WERI-Rb-1 (cell line): ENCODE measurements around the gene KNDC1.
"Not testable (repeated sequence)": the region's sequence is repeated elsewhere in the genome, so short reads cannot be mapped to it uniquely, and the experiment has no call there.

Source experiments
- DNase-seq: peaks from one replicate; pipeline ENCODE4 v3.0.0-alpha.2; 2020
- H3K27ac ChIP-seq: fragments of 250-450 bp; sonication (Bioruptor Pico); 2 replicates; pipeline ENCODE4 v1.5.1; 2020; ENCODE audit warnings: mild to moderate bottlenecking, moderate library complexity
- H3K27me3 ChIP-seq: fragments of 250-450 bp; sonication (Bioruptor Pico); 2 replicates; pipeline ENCODE4 v1.5.1; 2021; ENCODE audit warnings: mild to moderate bottlenecking, low read depth, moderate library complexity; ENCODE audit not compliant: insufficient read depth, severe bottlenecking
- H3K36me3 ChIP-seq: fragments of 250-450 bp; sonication (Bioruptor Pico); 2 replicates; pipeline ENCODE4 v1.5.1; 2020; ENCODE audit warnings: mild to moderate bottlenecking, moderate library complexity
- H3K4me3 ChIP-seq: 2 replicates; pipeline ENCODE4 v1.5.1; 2011; ENCODE audit warnings: low read depth, mild to moderate bottlenecking, control low read depth, low read length
- H3K9me3 ChIP-seq: fragments of 250-450 bp; sonication (Bioruptor Pico); 2 replicates; pipeline ENCODE4 v1.5.1; 2021; ENCODE audit warnings: mild to moderate bottlenecking, moderate library complexity; ENCODE audit not compliant: severe bottlenecking
- CTCF ChIP-seq: IDR thresholded peaks from 2 replicates; pipeline ENCODE4 v1.5.1; 2011; ENCODE audit warnings: low read depth, mild to moderate bottlenecking, control low read depth, inconsistent platforms, low read length

The KNDC1 gene

GRCh38 chr10:133132473-133133291 lies 27.3 kb upstream of the KNDC1 start:
- no peak for TF ChIP-seq CTCF
- no peak overlapping the region for H3K27ac ChIP-seq
- DNase-seq, result no peak
- no peaks in the 10 kb centered on the region for H3K36me3 ChIP-seq
- no peaks in the 10 kb centered on the region for H3K9me3 ChIP-seq
- no peaks in the 10 kb centered on the region for H3K27me3 ChIP-seq
- H3K4me3 ChIP-seq, result no peak overlapping the region

- Histone ChIP-seq H3K36me3 (no peaks in the 10 kb centered on the region), H3K9me3 (no peaks in the 10 kb centered on the region), H3K4me3 (no peak overlapping the region), H3K27ac (no peak overlapping the region), H3K27me3 (no peaks in the 10 kb centered on the region)
- DNase-seq, result no peak
- TF ChIP-seq CTCF, result no peak
These were observed 26.4 kb upstream of the KNDC1 start for GRCh38 chr10:133133471-133134231.

- no peak for TF ChIP-seq CTCF
- H3K27ac ChIP-seq, result no peak overlapping the region
- no peaks in the 10 kb centered on the region for H3K36me3 ChIP-seq
These were observed 25.5 kb upstream of the KNDC1 start for GRCh38 chr10:133134411-133135115.

GRCh38 chr10:133135116-133135465 lies 24.9 kb upstream of the KNDC1 start:
- H3K4me3 ChIP-seq, result no peak overlapping the region
- no peak for TF ChIP-seq CTCF
- no peak for DNase-seq
- H3K36me3 ChIP-seq, result no peaks in the 10 kb centered on the region
- H3K27me3 ChIP-seq, result no peaks in the 10 kb centered on the region
- H3K9me3 ChIP-seq, result no peaks in the 10 kb centered on the region
- no peak overlapping the region for H3K27ac ChIP-seq

More at GRCh38 chr10:133134411-133135115, 25.5 kb upstream of the KNDC1 start:
- H3K27me3 ChIP-seq, result no peaks in the 10 kb centered on the region
- DNase-seq, result no peak
- no peaks in the 10 kb centered on the region for H3K9me3 ChIP-seq
- no peak overlapping the region for H3K4me3 ChIP-seq

GRCh38 chr10:133137486-133138145 lies 22.4 kb upstream of the KNDC1 start:
- DNase-seq, H3K36me3 ChIP-seq, H3K27me3 ChIP-seq, H3K9me3 ChIP-seq, H3K4me3 ChIP-seq, H3K27ac ChIP-seq: not testable (repeated sequence)
